Neuronal stem cell (in vitro differentiated cells): Measurements from ENCODE around the gene CBL.

Source experiments
- DNase-seq: peaks from one replicate; pipeline ENCODE4 v3.0.0-alpha.2; 2013; ENCODE audit warnings: low spot score
- H2AFZ ChIP-seq: one replicate; pipeline ENCODE4 v1.6.1; 2013; ENCODE audit warnings: mild to moderate bottlenecking, low read length, inconsistent platforms
- H2AK5ac ChIP-seq: 2 replicates; pipeline ENCODE4 v1.6.1; 2013; ENCODE audit warnings: low read depth, mild to moderate bottlenecking, inconsistent platforms, low read length, moderate library complexity, mixed read lengths
- H2BK120ac ChIP-seq: 2 replicates; pipeline ENCODE4 v1.6.1; 2013; ENCODE audit warnings: low read depth, mild to moderate bottlenecking, inconsistent platforms, low read length, moderate library complexity, mixed read lengths
- H2BK12ac ChIP-seq: one replicate; pipeline ENCODE4 v1.6.1; 2013; ENCODE audit warnings: low read length, inconsistent platforms
- H2BK15ac ChIP-seq: 2 replicates; pipeline ENCODE4 v1.6.1; 2013; ENCODE audit warnings: mild to moderate bottlenecking, low read length, inconsistent platforms, mixed read lengths
- H2BK5ac ChIP-seq: one replicate; pipeline ENCODE4 v1.6.1; 2013; ENCODE audit warnings: inconsistent platforms, mild to moderate bottlenecking, low read length, moderate library complexity
- H3K14ac ChIP-seq: one replicate; pipeline ENCODE4 v1.6.1; 2013; ENCODE audit warnings: low read length, inconsistent platforms
- H3K18ac ChIP-seq: 2 replicates; pipeline ENCODE4 v1.6.1; 2013; ENCODE audit warnings: low read length, inconsistent platforms
- H3K23ac ChIP-seq: 2 replicates; pipeline ENCODE4 v1.6.1; 2013; ENCODE audit warnings: low read depth, mild to moderate bottlenecking, mixed read lengths, low read length, inconsistent platforms; ENCODE audit not compliant: poor library complexity
- H3K27ac ChIP-seq: replicated peaks from 3 replicates; pipeline ENCODE4 v1.5.1; 2013; ENCODE audit warnings: low read length, inconsistent platforms
- H3K27me3 ChIP-seq, 3 experiments: 2 replicates each; pipeline ENCODE4 v1.6.1; 2013; ENCODE audit warnings: low read length in 3 of 3, mild to moderate bottlenecking in 2 of 3, inconsistent platforms in 1 of 3, low read depth in 1 of 3, mixed read lengths in 1 of 3, moderate library complexity in 1 of 3; ENCODE audit not compliant: control insufficient read depth in 3 of 3, insufficient read depth in 3 of 3
- H3K36me3 ChIP-seq, 2 donors: replicated peaks in 1 of 2; 2 replicates each; pipeline ENCODE4 v1.6.1; 2013; ENCODE audit warnings: low read length in 2 of 2; ENCODE audit not compliant: control insufficient read depth in 2 of 2, insufficient read depth in 2 of 2
- H3K4ac ChIP-seq: 2 replicates; pipeline ENCODE4 v1.6.1; 2013; ENCODE audit warnings: inconsistent platforms, mild to moderate bottlenecking, low read length, moderate library complexity
- H3K4me1 ChIP-seq, 2 donors: 1 replicate in 1 of 2; 2 replicates in 1 of 2; pipeline ENCODE4 v1.6.1; 2013; ENCODE audit warnings: low read length in 2 of 2, low read depth in 1 of 2; ENCODE audit not compliant: control insufficient read depth in 2 of 2, insufficient read depth in 1 of 2
- H3K4me2 ChIP-seq: one replicate; pipeline ENCODE4 v1.6.1; 2013; ENCODE audit warnings: mild to moderate bottlenecking, low read length, inconsistent platforms; ENCODE audit not compliant: insufficient read depth, poor library complexity, severe bottlenecking
- H3K4me3 ChIP-seq, 2 donors: 2 replicates each; pipeline ENCODE4 v1.5.1; 2013; ENCODE audit warnings: low read length in 2 of 2, mild to moderate bottlenecking in 2 of 2, inconsistent platforms in 1 of 2, moderate library complexity in 1 of 2
- H3K79me1 ChIP-seq: one replicate; pipeline ENCODE4 v1.6.1; 2013; ENCODE audit warnings: low read depth, mild to moderate bottlenecking, inconsistent platforms, low read length, moderate library complexity
- H3K9ac ChIP-seq: one replicate; pipeline ENCODE4 v1.6.1; 2013; ENCODE audit warnings: mild to moderate bottlenecking, low read depth, low read length, inconsistent platforms; ENCODE audit not compliant: poor library complexity
- H3K9me3 ChIP-seq, 2 donors: replicated peaks in 1 of 2; 2 replicates each; pipeline versions ENCODE3 to v1.6.1; 2013; ENCODE audit warnings: low read length in 2 of 2, mild to moderate bottlenecking in 2 of 2, inconsistent platforms in 1 of 2, low read depth in 1 of 2, mixed read lengths in 1 of 2, moderate library complexity in 1 of 2; ENCODE audit not compliant: control insufficient read depth in 2 of 2, insufficient read depth in 1 of 2
- H4K8ac ChIP-seq: one replicate; pipeline ENCODE4 v1.6.1; 2013; ENCODE audit warnings: low read depth, mild to moderate bottlenecking, inconsistent platforms, low read length, moderate library complexity
- H4K91ac ChIP-seq: one replicate; pipeline ENCODE4 v1.6.1; 2013; ENCODE audit warnings: low read length, low read depth, mild to moderate bottlenecking, inconsistent platforms; ENCODE audit not compliant: poor library complexity
- WGBS, 2 donors: extraction: QIAGEN DNeasy Blood & Tissue Kit; methylation state at CpG; one replicate each; pipeline ENCODE4 v1.1.7; 2013; ENCODE audit warnings: missing lambda C conversion rate in 2 of 2, mixed read lengths in 1 of 2; ENCODE audit not compliant: insufficient read length in 2 of 2, insufficient replicate concordance in 1 of 2; ENCODE audit errors: extremely low coverage in 2 of 2; 5-methylcytosine and 5-hydroxymethylcytosine counted together

CBL gene

DNA sequence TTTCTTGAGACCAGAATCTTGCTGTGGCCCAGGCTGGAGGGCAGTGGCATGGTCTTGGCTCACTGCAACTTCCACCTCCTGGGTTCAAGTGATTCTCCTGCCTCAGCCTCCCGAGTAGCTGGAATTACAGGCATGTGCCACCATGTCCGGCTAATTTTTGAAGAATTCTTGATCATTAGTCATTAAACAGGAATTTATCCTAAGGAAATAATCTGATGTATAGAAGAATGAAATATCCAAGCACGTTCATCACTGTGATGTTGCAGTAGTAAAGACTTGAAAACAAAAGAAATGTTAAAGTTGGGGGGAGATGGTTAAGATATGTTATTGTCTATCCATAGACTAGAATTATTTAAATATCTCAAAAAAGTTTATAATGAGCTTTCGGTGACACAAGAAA, 23.6 kb downstream of the CBL start:
- no peak overlapping the region for H3K18ac ChIP-seq
- peaks cover 0 to 31% of the 10 kb centered on the region in 2 donors for H3K36me3 ChIP-seq
- peaks cover 1% of the 10 kb centered on the region for H3K79me1 ChIP-seq
- H2BK120ac ChIP-seq = no peak overlapping the region
- H2BK12ac ChIP-seq = no peak overlapping the region
- H4K91ac ChIP-seq = no peak overlapping the region
- no peak overlapping the region for H3K27ac ChIP-seq
- no peak overlapping the region for H2BK15ac ChIP-seq
- no peak overlapping the region for H2AK5ac ChIP-seq
- no peaks in the 10 kb centered on the region for H3K27me3 ChIP-seq
- H2BK5ac ChIP-seq = no peak overlapping the region
- no peak overlapping the region for H4K8ac ChIP-seq
- no peaks in the 10 kb centered on the region for H3K4me1 ChIP-seq
- DNase-seq = no peak
- no peak overlapping the region for H3K4me3 ChIP-seq
- no peak overlapping the region for H3K4me2 ChIP-seq
- no peak overlapping the region for H3K14ac ChIP-seq
- H3K9me3 ChIP-seq = no peaks in the 10 kb centered on the region
- H2AFZ ChIP-seq = no peak overlapping the region
- no CpG with 5 or more reads among the region's 4 CpGs for WGBS, 2 donors
- no peak overlapping the region for H3K23ac ChIP-seq
- H3K9ac ChIP-seq = no peak overlapping the region
- H3K4ac ChIP-seq = no peak overlapping the region

DNA sequence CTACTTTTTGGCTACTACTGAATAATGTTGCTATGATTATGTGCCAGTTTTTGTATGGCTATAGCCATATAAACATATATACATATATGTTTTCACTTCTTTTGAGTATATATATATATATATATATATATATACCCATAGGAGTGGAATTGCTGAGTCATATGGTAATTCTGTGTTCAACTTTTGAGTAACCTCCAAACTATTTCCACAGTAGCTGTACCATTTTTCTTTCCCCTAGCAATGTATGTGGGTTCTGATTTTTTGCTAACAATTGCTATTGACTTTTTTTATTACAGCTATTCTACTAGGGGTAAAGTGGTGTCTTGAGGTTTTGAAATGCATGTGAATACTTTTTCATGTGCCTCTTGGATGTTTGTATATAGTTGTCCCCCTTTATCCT, 30.4 kb downstream of the CBL start:
- H4K8ac ChIP-seq = no peak overlapping the region
- H2BK12ac ChIP-seq = no peak overlapping the region
- H3K27ac ChIP-seq = no peak overlapping the region
- no peak overlapping the region for H4K91ac ChIP-seq
- H3K4me3 ChIP-seq = no peak overlapping the region
- H3K14ac ChIP-seq = no peak overlapping the region
- H3K4me1 ChIP-seq = peaks cover 0 to 2% of the 10 kb centered on the region in 2 donors
- H3K79me1 ChIP-seq = no peaks in the 10 kb centered on the region
- no peak overlapping the region for H2BK15ac ChIP-seq
- no peak overlapping the region for H3K18ac ChIP-seq
- H2BK5ac ChIP-seq = no peak overlapping the region
- no peak for DNase-seq
- H3K23ac ChIP-seq = no peak overlapping the region
- no peaks in the 10 kb centered on the region for H3K9me3 ChIP-seq
- no peak overlapping the region for H2BK120ac ChIP-seq
- no peak overlapping the region for H3K4ac ChIP-seq
- no peak overlapping the region for H3K9ac ChIP-seq
- H2AK5ac ChIP-seq = no peak overlapping the region
- H3K36me3 ChIP-seq = peaks cover 0 to 62% of the 10 kb centered on the region in 2 donors
- no peak overlapping the region for H2AFZ ChIP-seq
- H3K4me2 ChIP-seq = no peak overlapping the region
- H3K27me3 ChIP-seq = no peaks in the 10 kb centered on the region

DNA sequence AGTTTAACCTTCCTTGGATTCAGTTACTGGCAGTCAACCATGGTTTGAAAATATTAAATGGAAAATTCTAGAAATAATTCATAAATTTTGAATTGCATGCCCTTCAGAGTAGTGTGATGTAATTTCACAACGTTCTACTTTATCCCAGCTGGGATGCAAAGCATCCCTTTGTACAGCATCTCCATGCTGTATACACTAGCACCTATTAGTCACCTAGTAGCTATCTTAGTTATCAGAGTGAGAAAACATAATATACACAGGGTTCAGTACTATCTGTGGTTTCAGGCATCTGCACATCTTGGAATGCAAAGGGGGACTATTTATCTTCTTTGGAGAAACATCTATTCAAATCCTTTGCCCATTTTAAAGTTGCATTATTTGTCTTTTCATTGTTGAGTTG, 30.8 kb downstream of the CBL start:
- no peaks in the 10 kb centered on the region for H3K27me3 ChIP-seq
- no CpG with 5 or more reads among the region's 1 CpG for WGBS, 2 donors
- H3K18ac ChIP-seq = no peak overlapping the region
- H3K27ac ChIP-seq = no peak overlapping the region
- H2BK5ac ChIP-seq = no peak overlapping the region
- no peak overlapping the region for H3K4me2 ChIP-seq
- H3K4me1 ChIP-seq = peaks cover 0 to 2% of the 10 kb centered on the region in 2 donors
- H2AFZ ChIP-seq = no peak overlapping the region
- peaks cover 0 to 59% of the 10 kb centered on the region in 2 donors for H3K36me3 ChIP-seq
- no peak overlapping the region for H4K91ac ChIP-seq
- no peak overlapping the region for H2BK120ac ChIP-seq
- H3K4me3 ChIP-seq = no peak overlapping the region
- no peak overlapping the region for H4K8ac ChIP-seq
- H3K9ac ChIP-seq = no peak overlapping the region
- no peak overlapping the region for H2BK15ac ChIP-seq
- H2AK5ac ChIP-seq = no peak overlapping the region
- no peaks in the 10 kb centered on the region for H3K79me1 ChIP-seq
- H3K23ac ChIP-seq = no peak overlapping the region
- no peak overlapping the region for H3K14ac ChIP-seq
- H2BK12ac ChIP-seq = no peak overlapping the region
- H3K9me3 ChIP-seq = no peaks in the 10 kb centered on the region
- H3K4ac ChIP-seq = no peak overlapping the region
- no peak for DNase-seq

DNA sequence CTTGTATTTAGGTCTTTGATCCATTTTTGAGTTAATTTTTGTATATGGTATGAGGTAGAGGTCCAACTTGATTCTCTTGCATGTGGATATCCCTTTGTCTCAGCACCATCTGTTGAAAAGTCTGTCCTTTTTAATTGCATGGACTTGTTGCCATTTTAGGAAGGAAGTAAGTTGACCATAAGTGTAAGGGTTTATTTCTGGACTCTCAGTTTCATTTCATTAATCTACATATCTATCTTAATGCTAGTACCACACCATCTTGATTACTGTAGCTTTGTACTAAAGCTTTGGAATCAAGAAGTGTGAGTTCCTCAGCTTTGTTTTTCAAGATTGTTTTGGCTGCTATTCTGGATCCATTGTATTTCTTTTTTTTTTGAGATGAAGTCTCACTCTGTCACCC, 31.4 kb downstream of the CBL start:
- Histone ChIP-seq H2BK15ac (no peak overlapping the region), H3K27ac (no peak overlapping the region), H2BK5ac (no peak overlapping the region), H3K18ac (no peak overlapping the region), H3K9me3 (no peaks in the 10 kb centered on the region), H4K91ac (no peak overlapping the region), H3K14ac (no peak overlapping the region), H3K4me1 (peaks cover 0 to 2% of the 10 kb centered on the region in 2 donors), H2AFZ (no peak overlapping the region), H3K23ac (no peak overlapping the region), H2AK5ac (no peak overlapping the region), H3K36me3 (peaks cover 0 to 55% of the 10 kb centered on the region in 2 donors), H2BK120ac (no peak overlapping the region), H3K9ac (no peak overlapping the region), H3K79me1 (no peaks in the 10 kb centered on the region), H3K4ac (no peak overlapping the region), H3K27me3 (no peaks in the 10 kb centered on the region), H4K8ac (no peak overlapping the region), H2BK12ac (no peak overlapping the region), H3K4me3 (no peak overlapping the region), H3K4me2 (no peak overlapping the region)
- DNase-seq = no peak
